AG04450 (cell line): ENCODE results near the gene TRIM41. TPM values are rescaled to one million over a fixed set of nuclear protein-coding genes. Genes with fewer than 3 reads are reported as not detected.

ENCODE experiments used
- CTCF ChIA-PET: fragments of 300-600, 350-600 bp; formaldehyde crosslinking; extraction: SDS; loops from one replicate; lab custom pipeline; 2022; ENCODE audit warnings: antibody characterized with exemption, inconsistent platforms; lab: Charles Lee
- POLR2A ChIA-PET: fragments of 350-600 bp; formaldehyde crosslinking; extraction: SDS; loops from one replicate; lab custom pipeline; 2021; ENCODE audit warnings: antibody characterized with exemption, inconsistent platforms; lab: Yijun Ruan, JAX
- DNase-seq: peaks from one replicate; pipeline ENCODE4 v3.0.0-alpha.2; 2011; ENCODE audit warnings: low read depth, low spot score
- H3K27ac ChIP-seq: one replicate; pipeline ENCODE4 v1.5.1; 2012; ENCODE audit warnings: low read depth, low read length, control low read depth
- H3K27me3 ChIP-seq: one replicate; pipeline ENCODE4 v1.6.0; 2012; ENCODE audit warnings: low read length; ENCODE audit not compliant: control insufficient read depth, insufficient read depth
- H3K4me3 ChIP-seq: 2 replicates; pipeline ENCODE4 v1.5.1; 2011; ENCODE audit warnings: mild to moderate bottlenecking, low read depth, low read length, control low read depth
- H3K9me3 ChIP-seq: 2 replicates; pipeline ENCODE4 v1.5.1; 2012; ENCODE audit warnings: low read length; ENCODE audit not compliant: control insufficient read depth, insufficient read depth
- polyA plus RNA-seq: library from polyadenylated mRNA; depleted of rRNA; stranded (reverse); fragments of >200 nt; gene quantifications from 2 replicates; pipeline ENCODE4 v1.2.3, GENCODE V29; 2011
- TF ChIP-seq, protein P1 (sequence below): IDR thresholded peaks from 2 replicates; pipeline ENCODE4 v1.5.1; 2011; ENCODE audit warnings: low read depth, low read length, control low read depth, inconsistent platforms

TRIM41 gene
- polyA plus RNA-seq, 1 experiment, result 11.5 TPM

DNA sequence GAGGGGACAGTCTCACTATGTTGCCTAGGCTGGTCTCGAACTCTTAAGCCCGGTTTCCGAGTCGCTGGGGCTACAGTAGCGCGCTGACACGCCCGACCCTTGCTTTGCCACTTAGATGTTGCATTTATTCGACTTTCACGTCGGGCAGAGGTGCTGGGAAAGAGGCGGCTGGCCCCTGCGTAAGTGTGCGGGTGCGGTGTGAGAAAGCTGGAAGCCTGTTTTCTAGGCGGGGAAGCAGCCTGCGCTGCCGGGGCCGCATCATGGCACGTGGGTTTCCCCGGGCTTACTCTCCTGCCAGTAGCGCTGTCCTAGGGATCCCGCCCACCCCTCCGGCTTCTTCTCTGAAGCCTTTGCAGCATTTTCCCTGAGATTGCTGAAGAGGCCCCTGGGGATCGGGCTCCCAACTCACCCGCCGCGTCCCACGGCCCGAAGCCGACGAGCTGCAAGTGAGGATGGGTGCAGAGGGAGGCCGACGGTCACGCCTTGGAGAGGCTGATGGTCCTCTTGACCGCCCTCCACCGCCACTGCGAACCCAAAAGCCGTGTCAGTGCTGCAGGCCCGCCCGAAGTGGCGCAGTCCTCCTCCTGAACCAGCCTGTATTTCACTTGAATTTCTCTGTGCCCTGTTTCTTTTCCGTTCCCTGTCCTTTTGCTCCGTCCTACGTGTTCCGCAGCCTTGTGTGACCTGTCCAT is 5.8 kb upstream of the TRIM41 start:
- POLR2A ChIA-PET, result interaction anchor here (0.9 to 1.8 kb wide), 2 partner anchors 10 to 26 kb away, joined by 3 to 4 read pairs; no protein-coding TSS in a partner anchor
- H3K4me3 ChIP-seq, result peak overlapping the region; percentile 56
- H3K27ac ChIP-seq, result peak overlapping the region; percentile 31
- H3K27me3 ChIP-seq, result peaks cover 3% of the 10 kb centered on the region
- CTCF ChIA-PET, result no interaction called here
- no peaks in the 10 kb centered on the region; the same call in 1 of the 2 replicates for H3K9me3 ChIP-seq
- TF ChIP-seq, protein P1, sequence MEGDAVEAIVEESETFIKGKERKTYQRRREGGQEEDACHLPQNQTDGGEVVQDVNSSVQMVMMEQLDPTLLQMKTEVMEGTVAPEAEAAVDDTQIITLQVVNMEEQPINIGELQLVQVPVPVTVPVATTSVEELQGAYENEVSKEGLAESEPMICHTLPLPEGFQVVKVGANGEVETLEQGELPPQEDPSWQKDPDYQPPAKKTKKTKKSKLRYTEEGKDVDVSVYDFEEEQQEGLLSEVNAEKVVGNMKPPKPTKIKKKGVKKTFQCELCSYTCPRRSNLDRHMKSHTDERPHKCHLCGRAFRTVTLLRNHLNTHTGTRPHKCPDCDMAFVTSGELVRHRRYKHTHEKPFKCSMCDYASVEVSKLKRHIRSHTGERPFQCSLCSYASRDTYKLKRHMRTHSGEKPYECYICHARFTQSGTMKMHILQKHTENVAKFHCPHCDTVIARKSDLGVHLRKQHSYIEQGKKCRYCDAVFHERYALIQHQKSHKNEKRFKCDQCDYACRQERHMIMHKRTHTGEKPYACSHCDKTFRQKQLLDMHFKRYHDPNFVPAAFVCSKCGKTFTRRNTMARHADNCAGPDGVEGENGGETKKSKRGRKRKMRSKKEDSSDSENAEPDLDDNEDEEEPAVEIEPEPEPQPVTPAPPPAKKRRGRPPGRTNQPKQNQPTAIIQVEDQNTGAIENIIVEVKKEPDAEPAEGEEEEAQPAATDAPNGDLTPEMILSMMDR, result no peak
- no peak for DNase-seq

DNA sequence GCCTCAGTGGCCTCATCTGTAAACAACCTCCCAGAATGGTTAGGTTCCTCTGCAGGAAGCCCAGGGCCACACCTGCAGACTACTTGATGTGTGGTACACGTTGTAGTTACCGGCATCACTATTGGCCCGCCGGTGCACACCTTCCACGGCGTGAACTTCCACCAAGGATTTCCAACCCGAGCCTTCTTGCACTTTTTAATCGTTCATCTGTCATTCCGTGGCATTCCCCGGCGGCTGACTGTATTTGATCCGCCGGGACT is 5.3 kb upstream of the TRIM41 start:
- Histone ChIP-seq H3K4me3 (peak overlapping the region; percentile 56), H3K27ac (peak overlapping the region; percentile 31), H3K27me3 (peaks cover 3% of the 10 kb centered on the region), H3K9me3 (no peaks in the 10 kb centered on the region; the same call in 1 of the 2 replicates)
- DNase-seq, result no peak
- ChIA-PET CTCF (no interaction called here), POLR2A (interaction anchor here (0.9 kb wide), 1 partner anchor 26 kb away, joined by 3 read pairs; no protein-coding TSS in a partner anchor)
- TF ChIP-seq, protein P1, result no peak

DNA sequence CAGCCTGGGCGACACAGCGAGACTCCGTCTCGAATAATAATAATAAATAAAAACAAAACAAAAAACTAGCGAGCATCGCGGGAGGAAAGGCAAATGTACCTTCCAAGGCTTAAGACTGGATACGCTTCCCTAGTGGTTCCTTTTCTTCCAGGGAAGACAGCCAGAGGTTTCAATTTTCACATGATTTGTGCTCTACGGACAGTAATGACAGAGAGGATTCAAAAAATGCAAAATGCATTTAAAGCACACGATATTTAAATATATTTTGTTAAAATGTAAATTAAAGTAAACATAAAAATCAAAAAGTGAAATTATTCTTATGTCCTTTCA is 4.3 kb upstream of the TRIM41 start:
- H3K9me3 ChIP-seq, result no peaks in the 10 kb centered on the region; the same call in 1 of the 2 replicates
- H3K27ac ChIP-seq, result no peak overlapping the region
- ChIA-PET POLR2A (no interaction called here), CTCF (no interaction called here)
- H3K27me3 ChIP-seq, result peaks cover 3% of the 10 kb centered on the region
- H3K4me3 ChIP-seq, result peak overlapping the region; percentile 50
- TF ChIP-seq, protein P1, result no peak
- no peak for DNase-seq

DNA sequence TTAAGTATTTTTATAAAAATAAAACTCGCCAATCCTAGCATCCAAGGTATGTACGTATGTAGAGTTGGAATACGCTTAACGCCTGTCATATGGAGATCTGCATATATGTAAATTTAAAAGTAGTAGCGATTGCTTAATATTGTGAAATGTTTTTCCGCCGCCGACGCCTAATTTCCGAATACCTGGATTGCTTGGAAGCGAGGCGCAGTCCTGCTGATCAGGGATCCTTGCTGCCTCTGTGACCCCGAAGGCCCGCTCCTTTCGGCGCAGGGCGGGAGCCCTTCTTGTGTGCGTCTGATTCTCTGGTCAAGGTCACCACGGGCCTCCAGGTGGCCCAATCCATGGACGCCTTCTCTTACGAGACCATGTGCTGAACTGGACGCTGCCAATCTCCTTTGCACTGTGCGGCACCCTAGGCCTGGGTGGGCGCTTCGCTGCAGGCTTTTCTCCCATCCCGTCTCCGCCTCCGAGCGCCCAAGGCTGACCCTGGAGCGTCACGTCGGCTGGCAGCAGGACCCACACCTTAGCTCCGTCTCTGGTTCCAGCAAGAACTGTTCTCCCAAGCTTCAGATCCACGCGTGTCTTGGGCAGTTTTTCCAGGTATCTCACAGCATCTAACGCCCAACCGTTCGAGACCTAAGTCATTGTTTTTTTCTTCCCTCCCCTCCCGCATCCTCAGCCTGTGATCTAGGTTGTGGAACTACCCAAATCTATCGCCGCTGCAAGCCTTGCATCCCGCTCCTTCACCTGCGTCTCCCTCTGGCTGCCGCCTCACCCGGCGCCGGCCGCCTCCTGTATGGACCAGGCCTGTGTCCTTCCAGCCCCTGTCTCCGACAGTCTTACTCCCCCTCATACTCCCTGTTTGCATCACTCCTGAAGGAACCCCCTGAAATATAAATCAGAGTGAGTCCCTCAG is 3.6 kb upstream of the TRIM41 start:
- TF ChIP-seq, protein P1, result no peak
- DNase-seq, result no peak
- H3K27ac ChIP-seq, result no peak overlapping the region
- peaks cover 3% of the 10 kb centered on the region for H3K27me3 ChIP-seq
- ChIA-PET POLR2A (no interaction called here), CTCF (interaction anchor here (0.6 kb wide), 1 partner anchor 36 kb away, joined by 3 read pairs; no protein-coding TSS in a partner anchor)
- no peaks in the 10 kb centered on the region; the same call in 1 of the 2 replicates for H3K9me3 ChIP-seq
- no peak overlapping the region for H3K4me3 ChIP-seq

DNA sequence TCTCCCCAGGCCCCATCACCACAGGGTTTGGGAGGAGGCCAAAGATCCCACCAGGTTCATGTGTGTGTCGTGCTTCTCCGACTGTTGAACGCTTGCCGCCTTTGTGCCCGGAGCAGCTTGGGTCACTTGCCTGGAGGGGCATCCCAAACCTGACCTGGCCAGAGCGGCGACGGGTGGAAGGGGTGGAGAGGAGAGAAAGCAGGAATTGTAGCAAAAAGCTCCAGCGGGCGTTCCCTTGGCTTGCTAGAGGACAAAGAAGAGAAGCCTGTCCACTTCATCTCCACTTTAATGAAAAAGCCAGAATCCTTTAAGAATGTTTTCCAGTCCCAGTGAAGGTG is 2.9 kb upstream of the TRIM41 start:
- POLR2A ChIA-PET, result no interaction called here
- no peak for DNase-seq
- CTCF ChIA-PET, result interaction anchor here (0.6 kb wide), 1 partner anchor 35 kb away, joined by 3 read pairs; no protein-coding TSS in a partner anchor
- no peaks in the 10 kb centered on the region for H3K27me3 ChIP-seq
- no peak overlapping the region for H3K27ac ChIP-seq
- no peak overlapping the region for H3K4me3 ChIP-seq
- TF ChIP-seq, protein P1, result no peak
- H3K9me3 ChIP-seq, result no peaks in the 10 kb centered on the region; the same call in 1 of the 2 replicates
